GM18951 (cell line): ENCODE results near the gene ENPP3.
A peak's percentile ranks its signal among the peaks of the same experiment; 100 is the strongest.

Experiments
- POLR2A ChIP-seq: IDR thresholded peaks from 4 replicates; pipeline ENCODE4 v1.6.1; 2011; ENCODE audit warnings: mild to moderate bottlenecking; ENCODE audit not compliant: insufficient read length, insufficient read depth; ENCODE audit errors: extremely low read depth
- in situ Hi-C: fragments of 300-500 bp; cut with MboI; formaldehyde crosslinking; loops from one replicate; pipeline ENCODE4 v1.12.0; 2022; ENCODE audit warnings: low sequenced_read_pairs, mixed read lengths, inconsistent platforms; ENCODE audit not compliant: unreplicated experiment

Gene ENPP3

GRCh38 chr6:131636880-131637792, at the start of gene ENPP3:
Gene ENPP3, plus strand, starts transcription at chr6:131637302. Its CDS starts 83 bp downstream, at chr6:131637385.
- no peak for TF ChIP-seq POLR2A
- in situ Hi-C loops: no loop called here

- in situ Hi-C loops: no loop called here
- TF ChIP-seq POLR2A: no peak
These were observed 49.2 kb upstream of the ENPP3 start for GRCh38 chr6:131587909-131588308.

- no peak for TF ChIP-seq POLR2A
- in situ Hi-C loops: no loop called here
These were observed 48.5 kb upstream of the ENPP3 start for GRCh38 chr6:131588643-131589042.

- in situ Hi-C loops: no loop called here
- TF ChIP-seq POLR2A: no peak
These were observed 44.2 kb upstream of the ENPP3 start for GRCh38 chr6:131592935-131593334.

GRCh38 chr6:131594074-131594473, 43.0 kb upstream of the ENPP3 start:
- TF ChIP-seq POLR2A: no peak

GRCh38 chr6:131597446-131597845, 39.7 kb upstream of the ENPP3 start:
- TF ChIP-seq POLR2A: no peak

More at GRCh38 chr6:131594074-131594473, 43.0 kb upstream of the ENPP3 start:
- in situ Hi-C loops: no loop called here

GRCh38 chr6:131600716-131601115, 36.4 kb upstream of the ENPP3 start:
- in situ Hi-C loops: no loop called here
- no peak for TF ChIP-seq POLR2A

More at GRCh38 chr6:131597446-131597845, 39.7 kb upstream of the ENPP3 start:
- in situ Hi-C loops: no loop called here

- in situ Hi-C loops: no loop called here
- no peak for TF ChIP-seq POLR2A
These were observed 34.3 kb upstream of the ENPP3 start for GRCh38 chr6:131602781-131603312.

GRCh38 chr6:131613296-131613925, 23.7 kb upstream of the ENPP3 start:
- in situ Hi-C loops: no loop called here
- no peak for TF ChIP-seq POLR2A

GRCh38 chr6:131615275-131615674, 21.8 kb upstream of the ENPP3 start:
- no peak for TF ChIP-seq POLR2A
- in situ Hi-C loops: no loop called here

GRCh38 chr6:131627724-131628682, 9.1 kb upstream of the ENPP3 start, which contains the start of gene MED23:
Gene MED23, minus strand, starts transcription at chr6:131628242. Its CDS starts 193 bp downstream, at chr6:131628049.
- TF ChIP-seq POLR2A: peak; percentile 81
- in situ Hi-C loops: no loop called here

- TF ChIP-seq POLR2A: no peak
- in situ Hi-C loops: no loop called here
These were observed 8.4 kb upstream of the ENPP3 start for GRCh38 chr6:131628726-131629125.
